Stimulated activated CD4-positive, alpha-beta T cell treated with anti-CD3 and anti-CD28 coated beads, Interleukin-4, amount 100 ng/mL, for 4 hours (primary cell): ENCODE data around the gene ENDOG.
"Not testable (repeated sequence)": the region's sequence is repeated elsewhere in the genome, so short reads cannot be mapped to it uniquely, and the experiment has no call there.

Experiments used
- DNase-seq, 2 experiments: peaks; one replicate each; pipeline ENCODE4 v3.0.0-alpha.2; 2020

The ENDOG gene

GRCh38 chr9:128818099-128818838 lies at the start of gene ENDOG:
Gene ENDOG (plus strand): TSS chr9:128818500. CDS start chr9:128818685, 185 bp downstream.
- peak; percentile 96 for DNase-seq

- DNase-seq, result no peak
Observed at GRCh38 chr9:128768606-128769005, 49.7 kb upstream of the ENDOG start.

GRCh38 chr9:128770286-128771030 lies 47.8 kb upstream of the ENDOG start:
- no peak for DNase-seq

DNA sequence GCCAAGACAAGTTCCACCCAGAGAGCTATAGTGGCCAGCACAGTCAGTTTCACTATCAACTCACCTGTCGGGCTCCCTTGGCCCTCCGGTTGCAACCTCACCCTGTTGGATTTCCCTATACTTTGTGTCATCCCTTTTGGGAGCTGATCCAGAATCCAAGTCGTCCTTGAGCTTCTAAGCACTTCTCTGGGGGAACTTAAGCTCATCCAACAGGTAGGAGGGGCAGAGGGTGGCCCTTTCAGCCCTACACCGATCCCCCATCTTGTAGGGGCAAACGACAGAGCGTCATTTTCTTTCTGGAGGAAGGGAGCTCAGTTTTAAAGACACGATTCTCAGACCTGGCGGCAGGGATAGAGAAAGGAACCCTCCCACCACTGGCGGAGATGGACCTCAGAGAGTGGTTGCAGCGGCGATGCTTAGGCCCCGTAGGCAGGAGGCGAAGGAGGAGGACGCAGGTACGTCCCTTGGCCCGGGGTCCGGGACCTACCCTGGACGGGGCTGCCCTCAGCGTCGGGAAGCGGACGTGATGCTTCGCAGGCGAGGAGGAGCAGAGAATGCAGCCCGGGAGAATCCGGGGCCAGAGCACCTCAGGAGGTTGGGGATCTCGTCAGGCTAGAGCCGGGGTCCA lies 47.1 kb upstream of the ENDOG start:
- DNase-seq, result no peak

GRCh38 chr9:128771745-128772519 lies 46.4 kb upstream of the ENDOG start, which contains the start of gene ZER1:
Gene ZER1 (minus strand): TSS chr9:128771927. CDS start chr9:128755565, 16,362 bp downstream.
- DNase-seq, result peak; percentile 92 to 95

DNA sequence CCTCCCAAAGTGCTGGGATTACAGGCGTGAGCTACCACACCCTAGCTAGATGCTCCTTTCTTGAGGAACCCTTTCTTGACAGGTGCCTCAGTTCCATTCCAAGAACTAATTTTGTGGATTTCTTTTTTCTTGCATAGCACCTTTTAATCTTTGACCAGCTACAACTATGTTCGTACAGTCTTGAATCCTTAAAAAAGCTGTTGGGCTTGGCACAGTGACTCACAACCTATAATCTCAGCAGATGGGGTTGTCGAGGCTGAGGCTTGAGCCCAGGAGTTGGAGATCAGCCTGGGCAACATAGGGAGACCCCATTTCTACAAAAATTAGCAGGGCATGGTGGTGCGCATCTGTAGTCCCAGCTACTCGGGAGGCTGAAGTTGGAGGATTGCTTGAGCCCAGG lies 45.3 kb upstream of the ENDOG start:
- no peak for DNase-seq

DNA sequence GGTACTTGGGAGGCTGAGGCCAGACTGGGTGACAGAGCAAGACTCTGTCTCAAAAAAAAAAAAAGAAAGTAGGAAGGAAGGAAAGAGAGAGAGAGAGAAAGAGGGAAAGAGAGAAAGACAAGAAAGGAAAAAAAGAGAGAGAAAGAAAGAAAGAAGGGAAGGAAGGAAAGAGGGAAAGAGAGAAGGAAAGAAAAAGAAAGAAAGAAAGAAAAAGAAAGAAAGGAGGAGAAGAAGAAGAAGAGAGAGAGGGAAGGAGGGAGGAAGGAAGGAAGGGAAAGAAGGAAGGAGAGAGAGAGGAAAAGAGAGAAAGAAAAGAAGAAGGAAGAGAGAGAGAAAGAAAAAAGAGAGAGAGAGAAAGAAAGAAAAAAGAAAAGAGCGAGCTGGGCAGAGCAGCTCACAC lies 43.5 kb upstream of the ENDOG start:
- no peak for DNase-seq

DNA sequence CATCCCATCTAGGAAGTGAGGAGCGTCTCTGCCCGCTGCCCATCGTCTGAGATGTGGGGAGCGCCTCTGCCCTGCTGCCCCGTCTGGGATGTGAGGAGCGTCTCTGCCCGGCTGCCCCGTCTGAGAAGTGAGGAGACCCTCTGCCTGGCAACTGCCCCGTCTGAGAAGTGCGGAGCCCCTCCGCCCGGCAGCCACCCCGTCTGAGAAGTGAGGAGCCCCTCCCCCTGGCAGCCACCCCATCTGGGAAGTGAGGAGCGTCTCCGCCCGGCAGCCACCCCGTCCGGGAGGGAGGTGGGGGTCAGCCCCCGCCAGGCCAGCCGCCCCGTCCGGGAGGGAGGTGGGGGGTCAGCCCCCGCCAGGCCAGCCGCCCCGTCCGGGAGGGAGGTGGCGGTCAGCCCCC lies 38.2 kb upstream of the ENDOG start:
- not testable (repeated sequence) for DNase-seq

GRCh38 chr9:128781187-128782070 lies 36.9 kb upstream of the ENDOG start:
- no peak for DNase-seq

- no peak for DNase-seq
Observed at GRCh38 chr9:128782669-128783068, 35.6 kb upstream of the ENDOG start.

DNA sequence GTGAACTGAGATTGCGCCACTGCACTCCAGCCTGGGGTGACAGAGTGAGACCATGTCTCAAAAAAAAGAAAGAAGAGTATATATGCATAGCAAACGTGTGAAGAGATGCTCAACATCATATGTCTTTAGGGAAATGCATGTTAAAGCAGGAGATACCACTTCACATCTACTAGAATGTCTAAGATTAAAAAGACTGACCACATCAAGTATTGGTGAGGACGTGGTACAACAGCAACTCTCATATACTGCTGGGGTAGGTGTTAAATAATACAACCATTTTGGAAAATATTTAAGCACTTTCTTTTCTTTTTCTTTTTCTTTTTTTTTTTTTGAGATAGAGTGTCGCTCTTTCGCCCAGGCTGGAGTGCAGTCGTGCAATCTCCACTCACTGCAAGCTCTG lies 32.9 kb upstream of the ENDOG start:
- DNase-seq, result no peak

GRCh38 chr9:128786681-128787601 lies 31.4 kb upstream of the ENDOG start, which contains the start of gene TBC1D13:
Gene TBC1D13 (plus strand): TSS chr9:128787253. CDS start chr9:128787354, 101 bp downstream.
- DNase-seq, result peak; percentile 85 to 90

- DNase-seq, result no peak
Observed at GRCh38 chr9:128787659-128788058, 30.6 kb upstream of the ENDOG start.

DNA sequence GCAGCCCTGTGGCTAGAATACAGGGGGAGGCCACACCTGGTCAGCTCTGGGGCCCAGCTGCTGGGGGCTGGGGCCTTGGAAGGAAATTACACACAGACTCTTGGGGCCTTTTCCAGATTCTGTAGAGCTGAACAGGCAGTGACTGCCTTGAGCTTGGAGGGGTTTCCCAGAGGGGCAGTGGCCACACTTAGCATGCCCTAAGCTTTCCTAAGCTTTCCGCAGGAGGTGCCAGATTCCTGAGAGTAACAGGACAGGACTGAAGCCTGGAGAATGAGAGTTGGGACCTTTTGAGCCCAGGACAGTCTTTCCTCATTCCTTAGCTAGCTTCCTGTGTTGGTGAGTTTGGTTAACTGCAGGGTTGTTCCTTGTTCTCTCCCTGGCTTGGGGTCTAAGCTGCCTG lies 29.9 kb upstream of the ENDOG start:
- no peak for DNase-seq

- no peak for DNase-seq
Observed at GRCh38 chr9:128790536-128790935, 27.8 kb upstream of the ENDOG start.

GRCh38 chr9:128792134-128792533 lies 26.2 kb upstream of the ENDOG start:
- DNase-seq, result no peak

DNA sequence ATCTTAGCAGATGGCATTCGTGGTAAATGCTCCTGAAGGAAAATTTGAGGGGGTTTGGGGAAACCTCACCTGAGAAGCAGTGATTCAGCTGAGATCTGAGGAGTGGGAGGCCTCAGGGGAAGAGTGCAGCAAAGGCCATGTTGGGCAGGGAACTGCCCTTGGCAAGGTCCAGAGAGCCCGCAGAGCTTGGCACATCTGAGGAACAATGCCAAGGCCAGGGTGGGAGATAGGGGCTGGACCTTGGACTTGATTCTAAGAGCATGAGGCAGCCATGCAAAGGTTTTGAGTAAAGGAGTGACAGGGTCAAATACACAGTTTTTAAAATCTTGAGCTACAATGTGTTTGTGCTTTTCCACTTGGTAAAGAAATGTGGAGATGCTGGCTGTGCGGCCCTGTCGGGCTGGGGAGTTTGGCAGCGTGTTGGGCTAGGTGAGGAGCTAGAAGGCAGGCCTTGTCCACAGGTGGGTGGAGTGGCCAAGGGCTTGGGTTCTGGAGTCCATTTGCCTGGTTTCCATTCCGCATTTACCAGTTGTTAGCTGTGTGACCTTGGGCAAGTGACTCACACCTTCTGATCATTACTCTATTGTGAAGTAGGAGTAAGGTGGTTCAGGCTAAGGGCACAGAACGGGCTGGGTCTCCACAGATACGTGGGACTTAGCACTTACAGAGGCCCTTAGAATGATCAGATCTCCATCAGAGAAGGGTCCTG lies 25.2 kb upstream of the ENDOG start:
- DNase-seq, result no peak

- DNase-seq, result not testable (repeated sequence)
Observed at GRCh38 chr9:128794961-128795360, 23.3 kb upstream of the ENDOG start.

DNA sequence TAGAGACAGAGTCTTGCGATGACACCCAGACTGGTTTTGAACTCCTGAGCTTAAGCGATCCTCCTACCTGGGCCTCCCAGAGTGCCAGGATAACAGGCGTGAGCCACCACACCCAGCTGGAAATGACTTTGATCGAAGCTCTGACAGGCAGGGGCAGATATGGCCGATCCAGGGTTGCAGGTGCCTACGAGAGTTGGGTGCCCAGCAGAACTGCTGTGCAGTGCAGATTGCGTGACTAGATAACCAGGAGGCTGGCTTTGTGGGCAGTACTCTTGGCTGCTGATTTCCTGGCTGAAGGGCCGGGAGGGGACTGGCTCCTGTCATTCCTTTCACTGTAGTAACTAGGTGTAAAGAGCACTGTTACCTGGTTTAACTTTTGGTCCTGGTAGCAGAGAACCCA lies 19.4 kb upstream of the ENDOG start:
- no peak for DNase-seq

- DNase-seq, result no peak
Observed at GRCh38 chr9:128800061-128800460, 18.2 kb upstream of the ENDOG start.
